Natural killer cell (primary cell): ENCODE measurements around the gene DHRS3. TPM values are rescaled to one million over a fixed set of nuclear protein-coding genes. Genes with fewer than 3 reads are reported as not detected.
A peak's percentile ranks its signal among the peaks of the same experiment; 100 is the strongest.

Experiments used
- ATAC-seq, 3 donors: fragments of 150-1000 bp in 2 of 3; fragments of 200-7000 bp in 1 of 3; cut with Tn5 transposase; 1 replicate in 1 of 3; 2 replicates in 2 of 3; pipeline ENCODE4 v1.10.0; 2021; ENCODE audit warnings: mild to moderate bottlenecking in 2 of 3, moderate library complexity in 2 of 3
- DNase-seq, 2 donors: peaks; one replicate each; pipeline versions ENCODE4 v3.0.0 to v3.0.0-alpha.2; 2013 to 2021; ENCODE audit warnings: mixed read lengths in 1 of 2
- H3K27ac ChIP-seq: one replicate; pipeline ENCODE4 v1.5.1; 2013; ENCODE audit warnings: mild to moderate bottlenecking, low read length
- H3K27me3 ChIP-seq: one replicate; pipeline ENCODE4 v1.6.1; 2013; ENCODE audit warnings: low read length; ENCODE audit not compliant: control insufficient read depth, insufficient read depth
- H3K36me3 ChIP-seq: one replicate; pipeline ENCODE4 v1.6.1; 2013; ENCODE audit warnings: low read length; ENCODE audit not compliant: control insufficient read depth, insufficient read depth
- H3K4me1 ChIP-seq: one replicate; pipeline ENCODE4 v1.6.1; 2013; ENCODE audit warnings: low read length; ENCODE audit not compliant: control insufficient read depth, insufficient read depth
- H3K4me3 ChIP-seq: one replicate; pipeline ENCODE4 v1.5.1; 2013; ENCODE audit warnings: low read length
- H3K9me3 ChIP-seq: one replicate; pipeline ENCODE4 v1.6.1; 2013; ENCODE audit warnings: low read length; ENCODE audit not compliant: control insufficient read depth, insufficient read depth
- H3K27ac Mint-ChIP-seq, 2 donors: one replicate each; pipeline ENCODE4 v1.8.0; 2022; ENCODE audit warnings: mild to moderate bottlenecking in 2 of 2, mixed read lengths in 2 of 2, moderate library complexity in 1 of 2
- H3K27me3 Mint-ChIP-seq, 2 donors: one replicate each; pipeline ENCODE4 v1.8.0; 2022; ENCODE audit warnings: low read depth in 2 of 2, mixed read lengths in 2 of 2
- H3K36me3 Mint-ChIP-seq: one replicate; pipeline ENCODE4 v1.8.0; 2022; ENCODE audit warnings: mixed read lengths
- H3K4me1 Mint-ChIP-seq, 2 donors: one replicate each; pipeline ENCODE4 v1.8.0; 2022; ENCODE audit warnings: mixed read lengths in 2 of 2
- H3K4me3 Mint-ChIP-seq: one replicate; pipeline ENCODE4 v1.8.0; 2022; ENCODE audit warnings: mild to moderate bottlenecking, moderate library complexity, mixed read lengths
- H3K9me3 Mint-ChIP-seq, 2 donors: one replicate each; pipeline ENCODE4 v1.8.0; 2022; ENCODE audit warnings: mixed read lengths in 2 of 2
- WGBS: methylation state at CpG from one replicate; pipeline ENCODE4 v1.1.7; 2013; ENCODE audit warnings: missing lambda C conversion rate; ENCODE audit not compliant: insufficient coverage; 5-methylcytosine and 5-hydroxymethylcytosine counted together
- intact Hi-C: fragments of 100-400 bp; cut with micrococcal nuclease; formaldehyde crosslinking; loops from one replicate; pipeline ENCODE4 v1.14.2; 2022
- total RNA-seq, 4 donors: library from RNA; stranded (reverse); fragments of 120-200 nt in 1 of 4; gene quantifications; one replicate each; pipeline versions ENCODE4 v1.2.3 to v1.2.4, GENCODE V29; 2013 to 2022
- TF ChIP-seq, protein P1 (sequence below): fragments of 200-600 bp; IDR thresholded peaks from one replicate; pipeline ENCODE4 v1.8.0; 2022; ENCODE audit warnings: antibody characterized with exemption

Gene DHRS3
- total RNA-seq, 3 donors from 2014 or later (not counting 1 experiment from before 2014, with no cell fraction given): 106 to 175 (median 153) TPM

DNA sequence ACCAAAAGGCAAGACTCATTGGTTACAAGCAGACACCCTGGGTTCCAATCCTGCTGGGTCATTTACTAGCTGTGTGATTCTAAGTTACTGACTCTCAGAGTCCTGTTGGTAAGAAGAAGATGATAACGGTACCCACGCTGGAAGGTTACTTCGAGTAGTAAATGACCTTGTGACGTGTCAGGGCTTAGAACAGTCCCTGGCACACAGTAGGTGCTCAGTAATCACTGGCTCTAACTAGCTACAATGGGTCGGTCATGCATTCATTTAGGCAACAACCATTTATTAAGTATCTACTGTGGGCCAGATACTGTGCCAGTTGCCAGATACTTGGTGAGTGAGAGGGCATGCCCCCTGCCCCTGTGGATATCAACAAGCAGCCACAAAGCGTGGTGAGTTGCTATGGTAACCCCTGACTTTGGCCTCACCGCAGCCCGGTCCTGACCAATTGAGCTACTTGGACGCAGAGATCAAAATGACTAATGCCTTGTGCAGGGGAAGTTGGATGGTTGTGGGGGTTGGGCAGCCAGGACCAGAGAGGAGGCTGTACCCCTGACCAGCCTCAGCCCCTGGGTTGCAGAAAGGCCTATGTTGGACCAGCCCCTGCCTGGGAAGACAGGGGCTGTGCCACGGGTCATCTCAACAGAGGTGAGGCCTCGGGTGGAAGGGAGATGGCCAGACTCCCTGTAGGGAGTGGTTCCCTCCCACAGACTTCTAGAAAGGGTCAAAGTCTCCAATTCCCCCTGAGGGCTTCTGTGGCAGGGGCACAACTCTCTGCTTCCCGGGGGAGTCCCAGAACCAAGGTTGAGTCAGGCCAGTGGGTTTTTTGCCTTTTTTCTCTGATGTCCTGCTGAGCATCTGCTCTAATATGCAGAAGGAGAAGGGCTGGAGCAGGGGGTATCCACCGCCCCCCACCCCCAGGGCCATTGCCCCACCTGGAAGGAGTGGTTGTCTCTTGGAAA is 16.0 kb downstream of the DHRS3 start:
- 77% methylated on average over 13 of the region's 13 CpGs for WGBS
- Histone ChIP-seq H3K4me3 (no peak overlapping the region), H3K4me1 (peaks cover 57% of the 10 kb centered on the region), H3K9me3 (no peaks in the 10 kb centered on the region), H3K27ac (no peak overlapping the region), H3K27me3 (no peaks in the 10 kb centered on the region), H3K36me3 (peaks cover 3% of the 10 kb centered on the region)
- Mint-ChIP-seq H3K36me3 (no peaks in the 10 kb centered on the region), H3K27ac (peak overlapping the region; percentile 90 to 95), H3K4me3 (peak overlapping the region; percentile 42), H3K4me1 (peaks cover 67 to 79% of the 10 kb centered on the region in 2 donors), H3K9me3 (no peaks in the 10 kb centered on the region), H3K27me3 (no peaks in the 10 kb centered on the region)
- TF ChIP-seq, protein P1, sequence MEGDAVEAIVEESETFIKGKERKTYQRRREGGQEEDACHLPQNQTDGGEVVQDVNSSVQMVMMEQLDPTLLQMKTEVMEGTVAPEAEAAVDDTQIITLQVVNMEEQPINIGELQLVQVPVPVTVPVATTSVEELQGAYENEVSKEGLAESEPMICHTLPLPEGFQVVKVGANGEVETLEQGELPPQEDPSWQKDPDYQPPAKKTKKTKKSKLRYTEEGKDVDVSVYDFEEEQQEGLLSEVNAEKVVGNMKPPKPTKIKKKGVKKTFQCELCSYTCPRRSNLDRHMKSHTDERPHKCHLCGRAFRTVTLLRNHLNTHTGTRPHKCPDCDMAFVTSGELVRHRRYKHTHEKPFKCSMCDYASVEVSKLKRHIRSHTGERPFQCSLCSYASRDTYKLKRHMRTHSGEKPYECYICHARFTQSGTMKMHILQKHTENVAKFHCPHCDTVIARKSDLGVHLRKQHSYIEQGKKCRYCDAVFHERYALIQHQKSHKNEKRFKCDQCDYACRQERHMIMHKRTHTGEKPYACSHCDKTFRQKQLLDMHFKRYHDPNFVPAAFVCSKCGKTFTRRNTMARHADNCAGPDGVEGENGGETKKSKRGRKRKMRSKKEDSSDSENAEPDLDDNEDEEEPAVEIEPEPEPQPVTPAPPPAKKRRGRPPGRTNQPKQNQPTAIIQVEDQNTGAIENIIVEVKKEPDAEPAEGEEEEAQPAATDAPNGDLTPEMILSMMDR: no peak
- DNase-seq (no peak), ATAC-seq (peak in 1 of 3 donors; percentile 8)
- intact Hi-C loops: loop anchor here (1.0 to 5.0 kb wide), 2 partner anchors 16 to 130 kb away; partner anchors contain the start of gene DHRS3

DNA sequence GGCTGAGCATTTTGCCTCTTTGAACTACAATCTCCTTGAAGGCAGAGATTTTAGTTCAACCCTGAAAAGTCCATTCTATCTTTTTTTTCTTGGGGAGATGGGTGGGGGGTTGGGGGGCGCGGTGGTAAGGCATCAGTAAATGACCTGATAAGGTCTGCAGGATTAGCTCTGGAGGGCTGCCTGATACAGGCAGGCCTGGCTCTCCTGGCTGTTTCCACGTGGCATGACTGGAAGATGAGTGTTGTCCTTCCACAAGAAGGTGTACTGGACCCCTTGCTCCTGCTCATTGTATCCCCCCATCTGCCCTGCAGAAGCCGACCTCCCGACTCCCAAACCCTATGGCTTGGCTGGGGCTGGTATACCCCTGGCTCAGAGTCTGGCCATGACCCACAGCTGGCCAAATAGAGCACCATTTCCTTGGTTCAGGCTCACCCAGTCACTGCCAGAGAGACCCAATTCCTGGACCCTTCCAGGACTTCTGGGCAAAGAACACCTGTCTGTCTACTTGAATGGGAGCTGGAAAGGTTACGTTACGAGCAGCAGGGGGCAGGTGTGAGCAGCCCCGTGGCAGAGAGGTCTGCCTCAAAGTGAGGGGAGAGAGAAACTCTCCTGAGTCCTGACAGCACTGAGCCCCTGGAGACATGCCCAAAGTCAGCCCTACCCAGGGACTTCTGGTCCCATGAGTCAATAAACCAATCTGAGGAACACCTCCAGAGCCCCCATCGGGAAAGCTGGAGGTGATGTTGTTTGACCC is 17.0 kb downstream of the DHRS3 start:
- DNase-seq (peak; percentile 59 to 83), ATAC-seq (peak; percentile 27 to 30 (median 30))
- intact Hi-C loops: loop anchor here (1.0 to 5.0 kb wide), 2 partner anchors 17 to 129 kb away; partner anchors contain the start of gene DHRS3
- Histone ChIP-seq H3K36me3 (peaks cover 3% of the 10 kb centered on the region), H3K27me3 (no peaks in the 10 kb centered on the region), H3K4me3 (no peak overlapping the region), H3K27ac (no peak overlapping the region), H3K9me3 (no peaks in the 10 kb centered on the region), H3K4me1 (peaks cover 65% of the 10 kb centered on the region)
- H3K4me1 Mint-ChIP-seq: peaks cover 64 to 85% of the 10 kb centered on the region in 2 donors
- TF ChIP-seq, protein P1: peak; percentile 69
- no peaks in the 10 kb centered on the region for H3K36me3 Mint-ChIP-seq
- no peaks in the 10 kb centered on the region for H3K27me3 Mint-ChIP-seq
- H3K9me3 Mint-ChIP-seq: no peaks in the 10 kb centered on the region
- peak overlapping the region; percentile 90 to 95 for H3K27ac Mint-ChIP-seq
- 67% methylated on average over 9 of the region's 9 CpGs for WGBS
- H3K4me3 Mint-ChIP-seq: no peak overlapping the region

DNA sequence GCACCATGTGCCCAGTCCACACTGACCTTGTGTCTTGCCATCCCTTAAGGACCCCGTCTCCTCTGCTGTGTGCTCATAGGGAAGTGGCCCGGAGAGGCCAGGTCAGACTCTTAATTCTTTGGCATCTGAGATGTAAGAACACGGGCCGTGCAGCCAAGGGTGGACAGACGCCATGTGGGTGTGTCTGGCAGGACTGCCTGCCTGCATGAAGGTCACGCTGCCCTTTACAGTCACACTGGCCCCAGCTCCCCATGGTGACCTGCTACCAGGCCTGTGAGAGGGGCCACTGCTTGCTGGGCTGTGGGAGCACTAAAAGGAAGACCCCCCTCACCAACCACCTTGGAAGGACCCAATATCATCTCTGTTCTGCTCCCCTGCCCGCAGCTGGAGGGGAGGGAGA is 17.7 kb downstream of the DHRS3 start:
- Mint-ChIP-seq H3K27me3 (no peaks in the 10 kb centered on the region), H3K27ac (peak overlapping the region; percentile 90 to 95), H3K4me1 (peaks cover 64 to 82% of the 10 kb centered on the region in 2 donors), H3K4me3 (peak overlapping the region; percentile 9), H3K9me3 (no peaks in the 10 kb centered on the region), H3K36me3 (no peaks in the 10 kb centered on the region)
- Histone ChIP-seq H3K27ac (no peak overlapping the region), H3K36me3 (peaks cover 3% of the 10 kb centered on the region), H3K27me3 (no peaks in the 10 kb centered on the region), H3K9me3 (no peaks in the 10 kb centered on the region), H3K4me3 (no peak overlapping the region), H3K4me1 (peaks cover 72% of the 10 kb centered on the region)
- ATAC-seq: no peak
- intact Hi-C loops: loop anchor here (5.0 kb wide), 1 partner anchor 128 kb away; no protein-coding TSS in a partner anchor
- 75% methylated on average over 7 of the region's 7 CpGs for WGBS
- TF ChIP-seq, protein P1: no peak
- DNase-seq: no peak
